Uterus (tissue), 2 donors: ENCODE measurements around the gene EHMT1.

Source experiments
- POLR2A ChIP-seq, 2 donors: fragments of 450-650 bp; IDR thresholded peaks; one replicate each; pipeline ENCODE4 v1.6.1; 2016; ENCODE audit warnings: antibody characterized with exemption in 2 of 2, mild to moderate bottlenecking in 1 of 2, moderate library complexity in 1 of 2
- TF ChIP-seq, protein P1 (sequence below), 4 experiments: fragments of 200-600 bp in 2 of 4; fragments of 450-650 bp in 2 of 4; sonication (generic) in 2 of 4; IDR thresholded peaks; one replicate each; pipeline ENCODE4 v1.5.1; 2016 to 2019; ENCODE audit warnings: antibody characterized with exemption in 4 of 4, mild to moderate bottlenecking in 2 of 4, moderate library complexity in 1 of 4

- TF ChIP-seq, protein P1, sequence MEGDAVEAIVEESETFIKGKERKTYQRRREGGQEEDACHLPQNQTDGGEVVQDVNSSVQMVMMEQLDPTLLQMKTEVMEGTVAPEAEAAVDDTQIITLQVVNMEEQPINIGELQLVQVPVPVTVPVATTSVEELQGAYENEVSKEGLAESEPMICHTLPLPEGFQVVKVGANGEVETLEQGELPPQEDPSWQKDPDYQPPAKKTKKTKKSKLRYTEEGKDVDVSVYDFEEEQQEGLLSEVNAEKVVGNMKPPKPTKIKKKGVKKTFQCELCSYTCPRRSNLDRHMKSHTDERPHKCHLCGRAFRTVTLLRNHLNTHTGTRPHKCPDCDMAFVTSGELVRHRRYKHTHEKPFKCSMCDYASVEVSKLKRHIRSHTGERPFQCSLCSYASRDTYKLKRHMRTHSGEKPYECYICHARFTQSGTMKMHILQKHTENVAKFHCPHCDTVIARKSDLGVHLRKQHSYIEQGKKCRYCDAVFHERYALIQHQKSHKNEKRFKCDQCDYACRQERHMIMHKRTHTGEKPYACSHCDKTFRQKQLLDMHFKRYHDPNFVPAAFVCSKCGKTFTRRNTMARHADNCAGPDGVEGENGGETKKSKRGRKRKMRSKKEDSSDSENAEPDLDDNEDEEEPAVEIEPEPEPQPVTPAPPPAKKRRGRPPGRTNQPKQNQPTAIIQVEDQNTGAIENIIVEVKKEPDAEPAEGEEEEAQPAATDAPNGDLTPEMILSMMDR (IDR thresholded peaks at IDR 0.05), result peak in 3 of 4 experiments; percentile 19 to 42 (median 40)
- TF ChIP-seq POLR2A (IDR thresholded peaks at IDR 0.05), result no peak
Measured at GRCh38 chr9:137665697-137666512, 47.1 kb downstream of the EHMT1 start.
